Stimulated activated naive CD4-positive, alpha-beta T cell (primary cell): ENCODE measurements around the gene ENO1.
"Not testable (repeated sequence)": the region's sequence is repeated elsewhere in the genome, so short reads cannot be mapped to it uniquely, and the experiment has no call there.

Experiments
- DNase-seq, 6 experiments: peaks; one replicate each; lab custom pipeline; 2025; lab: John Stamatoyannopoulos, UW

Gene ENO1

DNA sequence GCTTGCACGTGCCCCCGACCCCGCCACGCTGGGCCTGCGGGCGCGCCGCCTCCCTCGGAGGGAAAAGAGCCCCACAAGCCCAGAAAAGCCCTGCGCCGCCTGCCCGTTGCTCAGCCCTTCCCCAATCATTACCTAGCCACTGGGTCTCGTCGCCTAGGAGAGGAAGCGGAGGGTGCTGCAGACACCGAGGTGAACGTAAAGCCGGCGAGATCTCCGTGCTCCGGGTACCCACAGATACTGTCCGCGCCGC is at the start of gene ENO1:
TSS of gene ENO1 (minus strand) at position 239 of the 250 bp plus-strand sequence. CDS start 3,778 bp downstream, outside the sequence.
- no peak for DNase-seq

DNA sequence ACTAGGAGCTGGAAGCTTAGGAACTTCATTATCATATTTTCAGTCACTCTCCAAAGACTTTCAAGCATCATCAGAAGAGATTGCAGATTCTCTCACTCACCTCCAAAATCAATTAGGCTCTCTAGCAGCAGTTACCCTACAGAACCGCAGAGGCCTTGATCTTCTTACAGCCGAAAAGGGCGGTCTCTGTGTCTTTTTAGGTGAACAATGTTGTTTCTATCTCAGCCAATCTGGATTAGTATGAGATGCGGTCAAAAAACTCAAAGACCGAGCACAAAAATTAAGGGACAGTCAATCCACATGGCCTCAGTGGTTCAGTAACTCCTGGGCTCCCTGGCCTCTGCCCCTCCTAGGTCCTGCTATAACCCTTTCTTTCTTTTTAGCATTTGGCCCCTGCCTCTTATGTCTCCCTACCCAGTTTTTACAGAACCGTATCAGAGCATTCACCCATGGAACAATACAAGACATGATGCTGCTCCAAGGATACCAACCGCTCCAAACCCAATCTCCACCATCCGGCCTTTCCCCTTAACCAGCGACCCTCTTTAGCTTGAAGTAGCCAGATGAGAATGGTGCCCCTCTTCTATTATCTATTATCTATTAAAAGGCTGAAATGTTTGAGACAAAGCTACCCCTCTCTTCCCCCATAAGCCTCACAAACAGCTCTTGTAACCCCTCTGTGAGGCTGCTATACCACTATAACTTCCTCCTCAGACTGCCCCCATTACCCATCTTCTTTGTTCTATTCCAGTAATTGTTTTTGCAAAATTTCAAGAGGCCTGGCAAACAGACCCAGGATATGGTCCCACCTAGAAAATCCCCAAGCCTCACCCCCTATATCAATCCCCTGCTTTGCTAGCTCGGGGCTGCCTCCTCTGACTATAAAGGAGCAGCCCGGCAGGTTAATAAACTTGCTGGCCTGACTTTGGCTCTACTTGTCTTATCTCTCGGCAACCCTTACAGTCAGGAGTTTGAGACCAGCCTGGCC is 48.5 kb upstream of the ENO1 start:
- peak in 2 of 6 experiments; percentile 10 for DNase-seq

DNA sequence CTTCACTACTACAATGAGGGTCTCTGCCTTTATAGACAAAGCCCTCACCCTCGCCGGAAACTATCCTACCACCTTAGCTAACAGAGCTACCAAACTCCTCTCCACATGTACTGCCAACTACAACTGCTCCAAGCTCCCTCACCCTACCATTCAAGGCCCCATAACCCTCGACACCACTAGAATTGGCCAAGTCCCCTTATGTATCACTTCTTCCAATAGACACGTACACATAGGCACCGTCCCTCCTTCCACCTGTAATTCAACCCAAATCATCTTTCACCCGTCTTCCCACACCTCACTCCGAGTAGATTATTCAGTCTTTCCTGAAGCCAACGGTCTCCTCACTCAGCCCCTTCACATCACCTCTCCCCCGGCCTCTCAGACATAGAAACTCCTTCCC is 47.5 kb upstream of the ENO1 start:
- no peak for DNase-seq

DNA sequence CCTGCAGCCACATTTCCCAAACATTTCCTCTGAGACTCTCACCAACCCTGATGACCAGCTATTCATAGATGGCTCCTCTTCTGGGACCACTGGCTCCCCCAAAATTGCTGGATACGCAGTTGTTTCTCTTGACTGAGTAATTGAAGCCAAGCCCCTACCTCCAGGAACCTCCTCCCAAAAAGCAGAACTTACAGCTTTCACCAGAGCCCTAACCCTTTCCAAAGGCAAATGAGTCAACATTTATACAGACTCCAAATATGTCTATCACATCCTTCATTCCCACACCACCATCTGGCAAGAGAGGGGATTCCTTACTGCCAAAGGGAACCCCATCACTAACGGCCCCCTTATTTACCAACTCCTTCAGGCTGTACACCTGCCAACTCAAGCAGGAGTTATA is 46.9 kb upstream of the ENO1 start:
- no peak for DNase-seq

DNA sequence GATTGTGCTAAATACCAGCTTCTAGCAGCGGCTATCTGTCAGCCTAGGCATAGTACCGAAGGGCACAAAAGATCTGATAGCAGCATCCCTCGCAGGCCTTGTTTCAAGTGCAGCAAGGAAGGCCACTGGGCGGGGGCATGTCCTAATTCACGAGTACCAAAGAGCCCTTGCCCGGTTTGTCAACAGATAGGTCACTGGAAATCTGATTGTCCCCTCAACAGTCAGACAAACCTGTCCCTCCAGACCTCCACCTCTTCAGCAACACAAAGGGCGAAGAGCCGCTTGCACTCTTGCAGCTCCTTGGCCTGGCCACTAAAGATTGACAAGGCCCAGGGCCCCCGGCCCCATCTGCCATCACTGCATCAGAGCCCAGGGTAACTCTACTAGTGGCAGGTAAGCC is 44.5 kb upstream of the ENO1 start:
- DNase-seq, result no peak

DNA sequence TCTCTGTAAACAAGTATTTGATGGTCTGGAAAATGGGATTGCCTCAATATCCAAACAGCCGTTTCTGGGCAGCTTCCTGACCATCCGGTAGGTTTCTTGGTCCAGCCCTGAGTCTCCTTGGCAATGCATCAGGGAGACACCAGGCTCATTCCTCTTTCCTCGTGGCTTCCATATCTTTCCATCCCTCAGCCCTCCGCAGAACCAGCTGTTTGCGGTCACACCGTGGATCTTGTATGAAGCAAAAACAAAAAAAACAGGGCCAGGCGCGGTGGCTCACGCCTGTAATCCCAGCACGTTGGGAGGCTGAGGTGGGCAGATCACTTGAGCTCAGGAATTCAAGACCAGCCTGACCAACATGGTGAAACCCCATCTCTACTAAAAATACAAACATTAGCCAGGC is 39.0 kb upstream of the ENO1 start:
- not testable (repeated sequence) for DNase-seq

DNA sequence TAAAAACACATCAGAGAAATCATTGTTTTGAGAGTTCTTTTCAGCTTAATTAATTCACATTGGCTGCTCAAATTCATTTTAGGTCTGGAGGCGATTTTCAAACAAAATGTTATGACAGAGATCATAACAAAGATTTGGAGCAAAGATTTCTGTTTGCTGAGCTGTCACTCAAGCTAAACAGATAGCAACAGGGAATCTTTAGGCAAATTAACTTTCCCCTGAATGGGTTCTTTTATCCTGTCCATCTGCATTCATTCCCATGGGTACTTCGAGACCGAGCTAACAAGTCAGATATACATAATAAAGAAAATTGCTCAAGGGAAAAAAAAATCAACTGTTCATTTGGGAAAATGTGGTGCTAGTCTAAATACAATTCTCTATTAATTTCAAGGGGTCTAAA is 37.0 kb upstream of the ENO1 start:
- no peak for DNase-seq

DNA sequence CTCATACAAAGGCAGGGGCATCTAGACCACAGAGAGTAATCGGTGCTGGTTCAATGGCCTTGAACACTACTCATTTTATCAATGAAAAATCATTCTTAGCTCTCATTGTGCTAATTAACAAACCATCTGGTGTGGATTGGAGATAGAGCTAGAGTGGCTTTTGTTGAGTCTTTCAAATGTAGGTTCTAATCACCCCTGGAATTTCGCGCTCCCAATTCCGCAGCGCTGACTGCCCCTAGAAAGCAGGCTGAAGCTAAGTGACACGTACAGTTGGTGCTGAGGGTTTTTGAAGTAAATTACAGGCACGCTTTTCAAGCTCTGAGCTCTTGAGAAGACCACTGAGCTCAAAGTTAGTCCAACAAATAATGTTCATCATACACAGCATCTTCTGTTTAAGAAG is 36.0 kb upstream of the ENO1 start:
- no peak for DNase-seq

DNA sequence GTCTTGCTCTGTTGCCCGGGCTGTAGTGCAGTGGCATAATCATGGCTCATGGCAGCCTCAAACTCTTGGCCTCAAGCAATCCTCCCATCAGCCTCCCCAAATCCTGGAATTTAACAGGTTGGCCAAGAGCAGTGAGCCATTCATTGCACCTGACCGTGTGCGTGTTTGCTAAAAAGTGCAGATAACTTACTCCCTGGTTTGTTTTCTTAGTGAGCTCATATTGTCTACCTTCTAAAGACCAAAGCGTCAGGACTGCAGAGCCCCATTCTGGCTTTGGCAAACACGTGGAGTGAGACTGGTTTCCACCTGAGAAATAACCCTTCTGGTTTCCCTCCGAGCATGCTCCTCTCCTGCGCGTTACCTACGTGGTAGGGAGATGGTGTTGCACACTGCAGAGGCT is 35.0 kb upstream of the ENO1 start:
- DNase-seq, result no peak

DNA sequence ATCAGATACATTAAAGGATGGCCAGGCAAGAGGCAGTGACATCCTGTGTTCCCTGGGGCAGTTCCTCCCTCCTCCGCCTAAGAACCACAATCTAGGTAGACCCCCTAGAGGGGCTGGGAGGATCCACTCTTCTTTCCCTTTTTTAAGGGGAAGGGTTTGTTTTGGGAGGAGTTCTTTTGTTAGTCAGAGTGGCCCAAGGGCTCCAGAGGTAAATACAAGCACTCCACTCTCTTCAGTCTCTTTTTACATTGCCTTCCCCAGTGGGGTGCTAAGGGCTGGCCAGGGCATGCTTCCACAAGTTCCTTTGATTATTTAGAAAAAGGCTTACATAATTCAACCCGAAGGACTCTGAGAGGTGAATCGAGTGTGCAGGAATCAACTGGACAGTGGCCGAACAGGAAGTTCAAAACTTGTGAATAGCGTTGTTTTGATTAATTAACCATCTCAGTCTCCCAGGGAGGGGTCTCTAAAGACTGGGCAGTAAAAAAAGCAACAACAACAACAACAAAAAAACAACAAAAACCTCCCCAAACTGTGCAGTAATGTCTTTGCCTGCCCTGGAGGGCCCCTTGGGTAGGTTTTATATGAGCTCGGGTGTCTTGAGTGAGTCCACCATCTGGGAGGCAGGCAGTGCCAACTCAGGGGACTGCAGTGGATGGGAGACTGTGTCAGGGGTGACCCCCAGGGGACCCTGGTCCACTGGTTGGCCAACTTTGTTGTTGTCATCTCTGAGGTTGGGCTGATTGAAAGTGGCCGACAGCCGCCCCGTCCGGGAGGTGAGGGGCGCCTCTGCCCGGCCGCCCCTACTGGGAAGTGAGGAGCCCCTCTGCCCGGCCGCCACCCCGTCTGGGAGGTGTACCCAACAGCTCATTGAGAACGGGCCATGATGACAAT is 33.2 kb upstream of the ENO1 start:
- no peak for DNase-seq

DNA sequence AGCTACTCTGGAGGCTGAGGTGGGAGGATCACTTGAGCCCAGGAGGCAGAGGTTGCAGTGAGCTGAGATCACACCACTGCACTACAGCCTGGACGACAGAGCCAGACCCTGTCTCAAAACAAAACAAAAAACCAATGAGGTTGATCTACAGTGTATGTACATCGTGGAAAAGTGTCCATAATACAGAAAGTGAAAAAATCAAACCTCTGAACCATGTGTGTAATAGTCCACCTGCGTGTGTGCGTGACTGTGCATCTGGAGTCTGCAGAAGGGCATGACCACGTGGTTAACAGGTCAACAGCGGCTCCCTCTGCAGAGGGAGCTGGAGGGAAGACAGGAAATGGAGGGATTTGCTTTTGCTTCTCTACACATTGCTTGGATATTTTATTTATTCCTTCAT is 32.4 kb upstream of the ENO1 start:
- DNase-seq, result no peak

DNA sequence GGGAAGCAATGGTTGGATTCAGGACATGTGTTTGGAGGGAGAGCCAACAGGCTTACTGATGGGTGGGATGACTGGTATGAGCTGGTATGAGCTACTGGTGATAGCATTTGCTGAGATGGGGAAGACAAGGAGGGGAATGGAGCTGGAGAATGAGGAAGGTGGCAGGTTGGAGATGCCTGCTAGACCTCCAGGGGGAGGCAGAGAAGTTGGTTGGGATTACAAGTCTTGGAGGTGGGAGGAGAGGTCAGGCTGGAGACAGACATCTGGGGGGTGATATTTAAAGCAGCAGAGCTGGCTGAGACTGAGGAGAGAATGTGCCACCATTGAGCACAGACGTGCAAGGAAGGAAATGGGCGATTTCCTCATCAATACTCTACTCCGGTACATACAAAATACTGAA is 31.8 kb upstream of the ENO1 start:
- DNase-seq, result no peak

DNA sequence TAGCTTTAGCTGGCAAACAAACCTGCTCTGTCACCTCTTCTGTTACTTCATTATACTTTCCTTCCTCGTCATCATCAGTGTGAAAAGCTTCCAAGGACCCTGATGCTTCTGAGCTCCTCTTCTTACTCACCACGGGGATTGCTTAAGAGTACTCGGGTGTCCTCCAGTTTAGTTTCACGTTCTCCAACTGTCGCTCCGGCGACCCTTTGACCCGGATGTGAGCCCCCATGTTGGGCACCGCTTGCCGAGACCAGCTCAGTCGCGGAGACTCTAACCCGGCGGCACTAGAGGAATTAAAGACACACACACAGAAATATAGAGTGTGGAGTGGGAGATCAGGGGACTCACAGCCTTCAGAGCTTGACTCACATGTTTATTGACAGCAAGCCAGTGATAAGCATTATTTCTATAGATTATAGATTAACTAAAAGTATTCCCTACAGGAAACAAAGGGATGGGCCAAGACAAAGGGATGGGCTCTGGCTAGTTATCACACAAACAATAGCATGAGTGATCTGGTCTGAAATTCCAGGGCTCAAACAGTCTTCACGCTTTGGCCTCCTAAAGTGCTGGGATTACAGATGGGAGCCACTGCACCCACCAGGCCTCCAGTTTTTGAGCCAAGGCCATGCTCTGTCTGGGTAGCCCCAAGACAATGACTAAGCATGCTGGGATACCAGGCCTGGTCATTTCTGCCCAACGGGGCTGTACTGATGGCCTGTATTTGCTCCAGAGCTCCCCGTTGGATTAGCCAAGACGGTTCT is 30.1 kb upstream of the ENO1 start:
- DNase-seq, result no peak

DNA sequence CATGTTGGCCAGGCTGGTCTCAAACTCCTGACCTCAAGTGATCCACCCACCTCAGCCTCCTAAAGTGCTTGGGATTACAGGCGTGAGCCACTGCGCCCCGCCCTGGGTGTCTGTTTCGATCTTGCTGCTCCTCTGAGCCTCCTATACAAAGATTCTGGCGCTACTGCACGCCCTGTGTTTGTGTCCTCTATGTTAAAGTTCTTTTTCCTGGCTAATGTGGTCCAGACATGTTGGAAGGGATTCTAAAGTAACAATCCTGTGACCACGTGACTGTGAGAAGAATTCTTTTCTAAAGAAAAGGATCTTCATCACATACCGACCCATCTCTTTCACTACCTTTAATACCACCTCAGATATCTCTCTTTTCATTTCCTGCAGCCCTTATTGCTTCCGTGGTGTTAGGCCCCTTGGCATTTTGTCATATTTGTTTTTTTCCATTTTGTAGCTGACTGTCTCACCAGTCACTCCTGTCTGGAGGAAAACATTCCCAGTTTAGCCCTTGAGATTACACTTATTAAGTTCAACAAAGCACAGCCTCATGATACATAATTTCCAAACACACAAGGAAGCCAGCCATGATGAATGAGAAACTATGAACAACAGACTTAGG is 27.2 kb upstream of the ENO1 start:
- no peak for DNase-seq

DNA sequence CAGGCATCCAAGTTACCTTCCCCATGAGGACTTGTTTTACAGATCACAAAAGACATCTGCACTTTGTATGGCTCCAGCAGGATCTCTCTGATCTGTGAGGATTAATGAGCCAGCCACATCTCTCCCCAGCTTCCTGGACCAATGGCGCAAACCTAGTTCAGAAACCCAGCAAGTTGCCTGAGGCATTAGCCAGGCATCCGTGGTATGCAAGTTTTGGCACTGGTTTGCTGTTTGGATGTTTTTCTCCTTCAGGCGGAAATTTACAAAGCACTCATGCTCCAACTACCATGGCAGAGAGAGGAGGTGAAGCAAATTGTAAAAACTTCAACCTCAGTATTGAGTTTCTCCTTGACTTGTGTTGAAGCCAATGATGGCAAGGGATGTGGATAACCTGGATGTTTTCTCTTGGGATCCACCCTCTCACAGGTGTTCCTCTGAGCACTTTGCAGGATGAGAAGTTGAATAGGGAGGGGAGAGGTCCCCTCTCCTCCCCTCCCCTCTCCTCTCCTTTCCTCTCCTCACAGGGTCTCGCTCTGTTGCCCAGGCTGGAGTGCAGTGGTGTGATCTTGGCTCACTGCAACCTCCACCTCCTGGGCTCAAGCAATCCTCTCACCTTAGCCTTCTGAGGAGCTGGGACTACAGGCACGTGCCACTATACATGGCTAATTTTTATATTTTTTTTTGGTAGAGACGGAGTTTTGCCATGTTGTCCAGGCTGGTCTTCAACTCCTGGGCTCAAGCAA is 25.6 kb upstream of the ENO1 start:
- no peak for DNase-seq

DNA sequence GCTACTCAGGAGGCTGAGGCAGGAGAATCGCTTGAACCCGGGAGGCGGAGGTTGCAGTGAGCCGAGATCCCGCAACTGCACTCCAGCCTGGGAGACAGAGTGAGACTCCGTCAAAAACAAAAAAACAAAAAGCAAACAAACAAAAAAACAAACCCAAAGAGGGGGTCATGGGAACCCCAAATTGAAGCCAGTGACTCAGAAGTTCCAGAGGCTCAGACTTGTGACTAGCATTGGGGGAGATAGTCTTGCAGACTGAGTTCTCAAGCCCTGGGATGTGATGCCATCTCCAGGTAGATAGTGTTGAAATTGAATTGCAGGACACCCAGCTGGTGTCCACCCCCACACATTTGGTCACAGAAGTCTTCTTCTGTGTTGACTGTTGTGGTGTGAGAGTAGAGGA is 24.9 kb upstream of the ENO1 start:
- no peak for DNase-seq

DNA sequence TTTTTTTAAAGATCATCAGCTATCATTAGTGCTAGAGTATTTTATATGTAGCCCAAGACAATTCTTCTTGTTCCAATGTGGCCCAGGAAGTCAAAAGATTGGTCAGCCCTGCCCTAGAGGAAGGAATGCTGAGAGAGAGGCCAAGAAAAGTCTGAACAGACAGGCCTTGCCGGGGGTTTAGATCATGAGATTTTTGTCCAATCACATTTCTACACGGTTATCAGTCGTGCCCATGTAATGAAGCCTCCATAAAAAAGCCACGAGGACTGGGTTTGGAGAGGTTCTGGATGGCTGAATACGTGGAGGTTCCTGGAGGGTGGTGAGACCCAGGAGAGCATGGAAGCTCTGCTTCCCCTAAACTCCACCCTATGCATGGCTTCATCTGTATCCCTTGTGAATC is 24.3 kb upstream of the ENO1 start:
- DNase-seq, result no peak

DNA sequence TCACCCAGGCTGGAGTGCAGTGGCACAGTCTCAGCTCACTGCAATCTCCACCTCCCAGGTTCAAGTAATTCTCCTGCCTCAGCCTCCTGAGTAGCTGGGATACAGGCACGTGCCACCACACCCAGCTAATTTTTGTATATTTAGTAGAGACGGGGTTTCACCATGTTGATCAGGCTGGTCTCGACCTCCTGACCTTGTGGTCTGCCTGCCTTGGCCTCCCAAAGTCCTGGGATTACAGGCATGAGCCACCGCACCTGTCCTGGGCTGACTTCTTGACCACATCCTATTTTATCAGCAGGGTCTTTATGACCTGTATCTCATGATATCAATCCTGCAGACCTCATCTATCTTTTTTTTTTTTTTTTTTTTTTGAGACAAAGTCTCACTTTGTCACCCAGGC is 22.2 kb upstream of the ENO1 start:
- not testable (repeated sequence) for DNase-seq

DNA sequence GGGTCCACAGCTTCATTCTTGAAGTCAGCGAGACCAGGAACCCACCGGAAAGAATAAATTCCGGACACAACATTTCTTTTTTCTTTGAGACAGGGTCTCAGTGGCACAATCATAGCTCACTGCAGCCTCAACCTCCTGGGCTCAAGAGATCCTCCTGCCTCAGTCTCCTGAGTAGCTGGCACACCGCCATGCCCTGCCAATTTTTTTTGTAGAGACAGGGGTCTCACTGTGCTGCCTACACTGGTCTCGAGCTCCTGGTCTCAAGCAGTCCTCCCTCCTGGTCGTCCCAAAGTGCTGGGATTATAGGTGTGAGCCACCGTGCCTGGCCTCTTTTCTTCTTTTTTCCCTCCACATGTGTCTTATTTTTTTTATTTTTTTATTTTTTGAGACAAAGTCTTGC is 20.6 kb upstream of the ENO1 start:
- DNase-seq, result no peak

DNA sequence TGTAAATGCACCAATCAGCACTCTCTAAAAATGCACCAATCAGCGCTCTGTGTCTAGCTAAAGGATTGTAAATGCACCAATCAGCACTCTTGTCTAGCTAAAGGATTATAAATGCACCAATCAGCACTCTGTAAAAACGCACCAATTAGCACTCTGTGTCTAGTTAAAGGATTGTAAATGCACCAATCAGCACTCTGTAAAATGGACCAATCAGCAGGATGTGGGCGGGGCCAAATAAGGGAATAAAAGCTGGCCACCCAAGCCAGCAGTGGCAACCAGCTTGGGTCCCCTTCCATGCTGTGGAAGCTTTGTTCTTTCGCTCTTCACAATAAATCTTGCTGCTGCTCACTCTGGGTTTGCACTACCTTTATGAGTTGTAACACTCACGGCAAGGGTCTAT is 19.9 kb upstream of the ENO1 start:
- DNase-seq, result not testable (repeated sequence)

DNA sequence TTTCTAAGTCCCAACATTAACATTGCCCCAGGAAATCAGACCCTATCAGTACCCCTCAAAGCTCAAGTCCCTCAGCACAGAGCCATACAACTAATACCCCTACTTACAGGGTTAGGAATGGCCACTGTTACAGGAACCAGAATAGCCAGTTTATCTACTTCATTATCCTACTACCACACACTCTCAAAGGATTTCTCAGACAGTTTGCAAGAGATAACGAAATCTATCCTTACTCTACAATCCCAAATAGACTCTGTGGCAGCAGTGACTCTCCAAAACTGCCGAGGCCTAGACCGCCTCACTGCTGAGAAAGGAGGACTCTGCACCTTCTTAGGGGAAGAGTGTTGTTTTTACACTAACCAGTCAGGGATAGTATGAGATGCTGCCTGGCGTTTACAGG is 19.0 kb upstream of the ENO1 start:
- DNase-seq, result not testable (repeated sequence)
